22Rv1 (cell line): ENCODE data around the gene HSPB3.

ENCODE experiments used
- H3K27ac ChIP-seq: fragments of 450-650 bp; 2 replicates; pipeline ENCODE4 v1.5.1; 2017
- ZFX ChIP-seq: fragments of 450-650 bp; IDR thresholded peaks from 2 replicates; pipeline ENCODE4 v1.6.1; 2017; ENCODE audit warnings: antibody characterized with exemption, borderline replicate concordance
- TF ChIP-seq, protein P1 (sequence below): fragments of 450-650 bp; IDR thresholded peaks from 2 replicates; pipeline ENCODE4 v1.5.1; 2017; ENCODE audit warnings: mild to moderate bottlenecking

HSPB3 gene

DNA sequence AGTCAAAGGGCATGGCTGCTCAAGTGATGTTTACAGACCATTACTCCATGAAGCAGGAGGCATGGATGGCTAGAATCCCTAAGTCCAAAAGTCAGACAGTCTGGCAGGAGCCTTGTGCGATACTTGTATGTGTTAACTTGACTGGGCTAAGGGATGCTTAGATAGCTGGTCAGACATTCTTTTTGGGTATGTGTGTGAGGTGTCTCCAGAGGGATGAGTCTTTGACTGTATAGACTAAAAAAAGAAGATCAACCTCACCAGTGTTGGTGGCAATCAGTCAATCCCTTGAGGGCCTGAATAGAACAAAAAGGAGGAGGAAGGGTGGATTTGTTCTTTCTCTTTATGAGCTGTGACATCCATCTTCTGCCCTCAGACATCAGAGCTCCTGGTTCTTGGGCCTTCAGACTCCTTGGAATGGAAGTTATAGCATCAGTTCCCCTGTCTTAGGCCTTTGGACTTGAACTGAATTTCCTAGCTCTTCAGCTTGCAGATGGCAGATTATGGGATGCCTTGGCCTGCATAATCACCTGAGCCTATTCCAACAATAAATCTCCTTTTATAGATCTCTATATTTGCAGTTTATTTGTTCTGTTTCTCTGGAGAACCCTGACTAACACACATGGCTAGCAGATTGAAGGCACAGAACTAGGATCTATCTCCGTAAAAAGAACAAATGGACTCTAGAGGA lies 9.7 kb upstream of the HSPB3 start:
- no peak overlapping the region for H3K27ac ChIP-seq
- no peak for TF ChIP-seq ZFX
- TF ChIP-seq, protein P1, sequence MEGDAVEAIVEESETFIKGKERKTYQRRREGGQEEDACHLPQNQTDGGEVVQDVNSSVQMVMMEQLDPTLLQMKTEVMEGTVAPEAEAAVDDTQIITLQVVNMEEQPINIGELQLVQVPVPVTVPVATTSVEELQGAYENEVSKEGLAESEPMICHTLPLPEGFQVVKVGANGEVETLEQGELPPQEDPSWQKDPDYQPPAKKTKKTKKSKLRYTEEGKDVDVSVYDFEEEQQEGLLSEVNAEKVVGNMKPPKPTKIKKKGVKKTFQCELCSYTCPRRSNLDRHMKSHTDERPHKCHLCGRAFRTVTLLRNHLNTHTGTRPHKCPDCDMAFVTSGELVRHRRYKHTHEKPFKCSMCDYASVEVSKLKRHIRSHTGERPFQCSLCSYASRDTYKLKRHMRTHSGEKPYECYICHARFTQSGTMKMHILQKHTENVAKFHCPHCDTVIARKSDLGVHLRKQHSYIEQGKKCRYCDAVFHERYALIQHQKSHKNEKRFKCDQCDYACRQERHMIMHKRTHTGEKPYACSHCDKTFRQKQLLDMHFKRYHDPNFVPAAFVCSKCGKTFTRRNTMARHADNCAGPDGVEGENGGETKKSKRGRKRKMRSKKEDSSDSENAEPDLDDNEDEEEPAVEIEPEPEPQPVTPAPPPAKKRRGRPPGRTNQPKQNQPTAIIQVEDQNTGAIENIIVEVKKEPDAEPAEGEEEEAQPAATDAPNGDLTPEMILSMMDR: no peak

DNA sequence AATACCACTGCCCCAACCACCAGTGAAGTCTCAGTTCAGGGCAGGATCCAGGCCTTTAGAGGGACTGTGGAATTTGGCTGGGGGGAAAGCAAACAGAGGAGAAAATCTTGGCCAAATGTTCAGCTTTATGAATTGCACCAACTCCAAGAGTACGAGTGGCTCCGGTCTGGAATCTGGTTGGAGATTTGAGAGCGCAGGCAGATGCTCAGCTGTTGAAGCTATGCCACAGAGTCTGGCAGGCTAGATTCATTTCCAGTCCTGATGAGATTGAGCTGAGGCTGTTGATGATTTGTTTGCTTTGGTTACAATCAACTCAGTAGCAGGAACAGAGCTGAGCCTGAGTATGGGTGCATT lies 9.1 kb upstream of the HSPB3 start:
- TF ChIP-seq, protein P1: no peak
- no peak for TF ChIP-seq ZFX
- H3K27ac ChIP-seq: no peak overlapping the region

DNA sequence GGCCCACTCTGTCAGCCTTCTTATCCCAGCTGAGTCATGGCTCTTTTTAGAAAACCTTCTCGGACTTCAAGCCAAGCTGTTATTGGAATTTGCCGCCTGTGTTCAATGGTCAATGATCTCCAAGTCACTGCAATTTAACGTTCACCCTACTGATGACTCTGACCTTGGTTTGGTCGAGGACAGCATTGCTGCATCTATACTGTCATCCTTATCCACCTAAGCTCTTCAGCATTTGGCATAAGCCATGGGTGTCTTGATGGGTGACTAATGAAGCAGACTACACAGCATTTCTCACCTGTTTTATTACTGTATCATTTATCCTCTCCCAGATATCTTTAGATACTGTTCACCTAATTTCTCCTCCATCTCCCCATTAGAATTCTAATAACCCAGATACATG lies 5.6 kb upstream of the HSPB3 start:
- no peak for TF ChIP-seq ZFX
- TF ChIP-seq, protein P1: no peak
- H3K27ac ChIP-seq: no peak overlapping the region

DNA sequence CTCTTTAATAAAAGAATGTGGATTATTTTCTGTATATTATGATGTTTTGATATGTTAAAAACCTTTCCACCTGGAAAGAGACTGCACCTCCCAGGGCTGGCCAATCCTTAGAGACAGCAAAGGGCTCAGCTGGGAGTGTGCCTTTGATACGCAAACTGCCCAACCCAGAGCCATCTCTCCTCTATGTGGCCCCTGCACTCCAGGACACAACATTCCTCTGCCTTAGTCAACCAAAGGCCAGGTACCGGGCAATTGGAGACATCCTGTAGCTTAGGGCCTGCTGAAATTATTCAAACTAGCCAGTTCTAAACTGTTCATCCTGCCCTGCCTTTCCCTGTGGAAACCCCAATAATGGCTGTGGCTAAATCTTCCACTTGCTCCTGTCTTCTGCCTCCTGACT lies 5.0 kb upstream of the HSPB3 start:
- no peak for TF ChIP-seq ZFX
- TF ChIP-seq, protein P1: no peak
- H3K27ac ChIP-seq: no peak overlapping the region

DNA sequence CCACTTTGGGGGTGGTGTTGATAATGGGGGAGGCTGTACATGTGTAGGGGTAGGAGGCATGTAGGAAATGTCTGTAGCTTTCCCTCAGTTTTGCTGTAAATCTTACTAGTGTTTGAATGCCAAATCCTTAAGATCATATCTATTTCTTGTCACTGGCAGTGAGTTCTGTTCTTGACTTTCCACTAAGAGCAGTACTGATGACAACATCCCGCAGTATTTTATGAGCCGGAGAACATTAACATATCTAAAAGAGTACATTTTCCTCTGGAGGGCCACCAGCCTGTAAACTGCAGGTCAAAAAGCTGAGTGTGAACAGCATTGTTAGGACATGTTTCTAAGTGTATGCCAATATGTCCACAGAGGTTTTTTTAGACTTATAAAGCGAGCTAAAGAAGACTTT lies 2.5 kb upstream of the HSPB3 start:
- TF ChIP-seq, protein P1: no peak
- TF ChIP-seq ZFX: no peak

DNA sequence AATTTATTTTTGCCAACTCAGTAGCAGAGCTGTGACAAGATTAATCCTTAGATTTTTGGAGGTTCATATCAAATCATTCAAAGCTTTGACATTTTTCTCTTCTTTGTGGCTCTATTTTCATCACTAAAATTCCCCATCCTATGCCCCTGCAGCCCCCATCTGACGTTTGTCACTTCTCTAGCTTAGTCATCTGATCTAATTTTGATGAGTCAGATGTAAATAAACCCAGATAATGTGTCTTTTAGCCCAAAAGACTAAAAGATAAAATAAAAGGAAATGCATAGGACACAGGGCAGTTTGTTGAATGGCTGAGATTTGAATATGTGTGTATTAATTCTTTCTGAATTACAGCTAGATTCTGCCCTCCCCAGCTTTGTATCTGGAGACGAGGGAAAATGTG lies 897 bp upstream of the HSPB3 start:
- H3K27ac ChIP-seq: no peak overlapping the region
- TF ChIP-seq ZFX: no peak
- TF ChIP-seq, protein P1: no peak

More for the DNA sequence above, 2.5 kb upstream of the HSPB3 start:
- H3K27ac ChIP-seq: no peak overlapping the region

DNA sequence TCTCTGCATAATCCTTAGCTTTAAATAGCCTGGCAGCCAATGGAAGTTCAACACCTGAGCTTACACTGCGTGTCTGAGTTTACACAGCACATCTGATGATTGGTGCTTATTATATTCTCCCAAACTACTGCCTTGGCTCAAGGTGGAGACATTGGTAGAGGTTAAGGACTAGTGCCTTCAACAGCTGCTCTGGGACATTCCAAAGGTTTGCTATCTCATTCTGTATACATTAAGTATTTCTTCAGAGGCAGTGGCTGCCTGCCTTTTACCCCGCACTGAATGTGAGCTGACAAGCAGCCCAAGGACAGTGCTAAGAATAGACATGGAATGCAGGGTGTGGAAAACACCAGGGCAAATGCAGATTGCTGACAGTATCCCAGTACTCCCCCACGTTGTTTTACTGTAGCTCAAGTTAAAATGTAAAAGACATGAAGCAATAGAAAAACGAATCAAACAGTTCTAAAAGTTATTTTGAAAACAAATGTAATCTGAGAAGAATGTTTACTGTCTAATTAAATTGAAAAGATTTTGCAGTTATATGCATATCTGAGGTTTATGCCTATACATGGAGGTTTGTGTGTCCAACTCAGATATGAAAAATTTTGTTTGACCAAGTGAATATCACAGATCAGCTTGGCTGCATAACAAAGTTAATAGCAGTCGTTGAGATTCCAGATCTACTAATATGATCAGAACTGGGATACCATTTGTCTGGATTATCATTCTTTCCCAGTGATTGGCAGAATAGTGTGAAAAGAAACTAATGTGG lies 1.8 kb downstream of the HSPB3 start:
- no peak for TF ChIP-seq ZFX
- TF ChIP-seq, protein P1: no peak
- no peak overlapping the region for H3K27ac ChIP-seq
